Measurements from ENCODE around the gene CTU2. TPM values are rescaled to one million over a fixed set of nuclear protein-coding genes. Genes with fewer than 3 reads are reported as not detected.

The CTU2 gene
- total and polyA plus RNA-seq, 10 donors, result 7.2 to 28.2 (median 15.5) TPM

DNA sequence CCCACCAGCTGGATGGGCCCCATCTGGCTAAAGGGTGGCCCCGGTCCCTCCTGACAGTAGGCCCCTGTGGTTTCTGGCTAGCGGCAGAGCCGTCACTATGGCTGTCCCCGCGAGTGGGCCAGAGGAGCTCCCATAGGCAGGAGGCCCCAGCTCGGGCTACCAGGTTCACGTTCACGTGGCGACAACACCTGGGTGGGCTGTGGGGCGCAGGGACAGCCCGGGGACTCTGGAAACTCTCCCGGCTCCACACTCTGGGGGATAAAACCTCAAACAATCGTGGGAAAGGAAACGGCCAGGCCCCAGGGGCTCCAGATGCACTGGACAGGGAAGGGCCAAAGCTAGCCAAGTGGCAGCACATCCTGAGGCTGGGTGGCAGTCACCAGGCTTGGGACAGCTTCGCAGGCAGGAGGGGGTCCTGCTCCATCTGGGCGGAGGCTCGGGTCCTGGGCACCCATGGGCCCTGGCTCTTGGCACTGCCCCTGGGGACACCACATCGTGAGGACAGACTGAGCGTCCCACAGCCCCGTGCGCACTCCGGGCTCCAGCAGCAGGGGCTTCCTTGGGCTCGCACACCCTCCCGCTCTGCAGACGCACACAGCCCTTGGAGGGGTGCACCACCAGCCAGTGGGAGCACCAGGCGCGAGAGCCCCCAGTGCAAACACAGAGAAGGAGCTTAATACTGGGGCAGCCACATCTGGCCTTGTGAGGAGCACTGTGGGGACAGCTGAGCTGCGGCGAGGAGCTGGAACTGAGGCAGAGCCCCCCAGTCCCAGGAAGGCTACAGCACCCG, 4.5 kb upstream of the CTU2 start:
- H3K4me3 ChIP-seq, result peak overlapping the region; percentile 17 to 96 (median 86)
- WGBS, 5 donors, result 26 to 52% (median 49%) methylated on average over 19 to 30 of the region's 30 CpGs
- peak overlapping the region; percentile 90 to 98 (median 94) for H3K27ac ChIP-seq
- H3K4me1 ChIP-seq, result peaks cover 65 to 94% (median 87%) of the 10 kb centered on the region in 6 donors
- no peak for TF ChIP-seq POLR2A (IDR thresholded peaks at IDR 0.05)
- TF ChIP-seq, protein P1, sequence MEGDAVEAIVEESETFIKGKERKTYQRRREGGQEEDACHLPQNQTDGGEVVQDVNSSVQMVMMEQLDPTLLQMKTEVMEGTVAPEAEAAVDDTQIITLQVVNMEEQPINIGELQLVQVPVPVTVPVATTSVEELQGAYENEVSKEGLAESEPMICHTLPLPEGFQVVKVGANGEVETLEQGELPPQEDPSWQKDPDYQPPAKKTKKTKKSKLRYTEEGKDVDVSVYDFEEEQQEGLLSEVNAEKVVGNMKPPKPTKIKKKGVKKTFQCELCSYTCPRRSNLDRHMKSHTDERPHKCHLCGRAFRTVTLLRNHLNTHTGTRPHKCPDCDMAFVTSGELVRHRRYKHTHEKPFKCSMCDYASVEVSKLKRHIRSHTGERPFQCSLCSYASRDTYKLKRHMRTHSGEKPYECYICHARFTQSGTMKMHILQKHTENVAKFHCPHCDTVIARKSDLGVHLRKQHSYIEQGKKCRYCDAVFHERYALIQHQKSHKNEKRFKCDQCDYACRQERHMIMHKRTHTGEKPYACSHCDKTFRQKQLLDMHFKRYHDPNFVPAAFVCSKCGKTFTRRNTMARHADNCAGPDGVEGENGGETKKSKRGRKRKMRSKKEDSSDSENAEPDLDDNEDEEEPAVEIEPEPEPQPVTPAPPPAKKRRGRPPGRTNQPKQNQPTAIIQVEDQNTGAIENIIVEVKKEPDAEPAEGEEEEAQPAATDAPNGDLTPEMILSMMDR (IDR thresholded peaks at IDR 0.05 in 8 of 11, conservative IDR thresholded peaks at IDR 0.05 in 3 of 11), result no peak
- no peak for TF ChIP-seq POLR2AphosphoS5 (IDR thresholded peaks at IDR 0.05)
- intact Hi-C loops (cut with DNase I; ENCODE audit: low total_unique reads), result loop anchor here (10.0 kb wide), 2 partner anchors 47 to 127 kb away; partner anchors contain the start of genes CYBA and ZC3H18
- DNase-seq, result peak; percentile 88
- no peaks in the 10 kb centered on the region for H3K27me3 ChIP-seq (replicated peaks in 1 of 7)
- H3K9me3 ChIP-seq, result no peaks in the 10 kb centered on the region
- peaks cover 0 to 48% (median 33%) of the 10 kb centered on the region in 6 donors for H3K36me3 ChIP-seq

DNA sequence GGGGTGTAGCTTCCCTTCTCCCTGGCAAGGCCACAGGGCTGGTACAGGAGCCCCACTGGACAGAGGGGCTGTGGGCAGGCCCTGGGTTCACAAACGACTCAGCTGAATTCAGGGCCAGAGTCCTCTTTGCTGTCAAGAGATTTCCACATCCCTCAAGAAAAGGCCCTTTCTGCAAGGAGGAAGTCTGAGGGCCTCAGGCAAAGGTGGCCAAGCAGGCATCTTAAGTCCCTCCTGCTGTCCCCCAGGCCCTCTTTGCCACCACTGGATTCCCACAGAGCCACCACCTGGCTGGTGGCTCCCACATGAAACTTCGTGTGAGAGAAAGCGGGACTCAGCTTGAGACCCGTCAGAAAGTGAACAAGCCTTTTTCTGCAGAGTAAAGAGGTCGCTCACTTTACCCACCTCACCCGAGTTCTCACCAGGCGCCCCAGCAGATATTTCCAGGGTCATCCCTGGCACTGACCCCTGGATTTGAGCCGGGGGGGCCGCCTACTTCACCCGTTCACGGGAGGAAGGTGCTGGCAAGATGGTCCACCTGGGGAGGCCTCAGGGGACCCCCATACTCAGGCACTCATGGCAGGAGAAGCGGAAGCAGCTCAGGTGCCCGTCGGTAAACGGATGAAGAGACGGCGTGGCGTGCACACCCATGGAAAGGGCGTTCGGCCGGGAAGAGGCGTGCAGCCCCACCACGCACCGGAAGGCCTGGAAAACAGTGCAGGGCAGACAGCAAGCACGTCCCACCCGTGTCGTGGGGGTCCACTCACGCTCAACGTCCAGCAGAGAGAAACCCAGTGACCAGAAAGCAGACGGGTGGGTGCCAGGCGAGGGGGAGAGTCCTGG, 3.7 kb upstream of the CTU2 start:
- no peaks in the 10 kb centered on the region for H3K27me3 ChIP-seq (replicated peaks in 1 of 7)
- 50 to 67% (median 59%) methylated on average over 27 to 31 of the region's 31 CpGs for WGBS, 5 donors
- peak in 1 of 3 donors; percentile 15 for TF ChIP-seq POLR2AphosphoS5 (IDR thresholded peaks at IDR 0.05)
- no peak for TF ChIP-seq POLR2A (IDR thresholded peaks at IDR 0.05)
- H3K9me3 ChIP-seq, result no peaks in the 10 kb centered on the region
- intact Hi-C loops (cut with DNase I; ENCODE audit: low total_unique reads), result loop anchor here (10.0 kb wide), 2 partner anchors 48 to 128 kb away; partner anchors contain the start of genes CYBA and ZC3H18
- peak overlapping the region; percentile 22 to 96 (median 86) for H3K4me3 ChIP-seq
- H3K4me1 ChIP-seq, result peaks cover 71 to 94% (median 93%) of the 10 kb centered on the region in 6 donors
- peak; percentile 86 for DNase-seq
- H3K36me3 ChIP-seq, result peaks cover 0 to 40% (median 25%) of the 10 kb centered on the region in 6 donors
- peak overlapping the region; percentile 90 to 98 (median 94) for H3K27ac ChIP-seq

DNA sequence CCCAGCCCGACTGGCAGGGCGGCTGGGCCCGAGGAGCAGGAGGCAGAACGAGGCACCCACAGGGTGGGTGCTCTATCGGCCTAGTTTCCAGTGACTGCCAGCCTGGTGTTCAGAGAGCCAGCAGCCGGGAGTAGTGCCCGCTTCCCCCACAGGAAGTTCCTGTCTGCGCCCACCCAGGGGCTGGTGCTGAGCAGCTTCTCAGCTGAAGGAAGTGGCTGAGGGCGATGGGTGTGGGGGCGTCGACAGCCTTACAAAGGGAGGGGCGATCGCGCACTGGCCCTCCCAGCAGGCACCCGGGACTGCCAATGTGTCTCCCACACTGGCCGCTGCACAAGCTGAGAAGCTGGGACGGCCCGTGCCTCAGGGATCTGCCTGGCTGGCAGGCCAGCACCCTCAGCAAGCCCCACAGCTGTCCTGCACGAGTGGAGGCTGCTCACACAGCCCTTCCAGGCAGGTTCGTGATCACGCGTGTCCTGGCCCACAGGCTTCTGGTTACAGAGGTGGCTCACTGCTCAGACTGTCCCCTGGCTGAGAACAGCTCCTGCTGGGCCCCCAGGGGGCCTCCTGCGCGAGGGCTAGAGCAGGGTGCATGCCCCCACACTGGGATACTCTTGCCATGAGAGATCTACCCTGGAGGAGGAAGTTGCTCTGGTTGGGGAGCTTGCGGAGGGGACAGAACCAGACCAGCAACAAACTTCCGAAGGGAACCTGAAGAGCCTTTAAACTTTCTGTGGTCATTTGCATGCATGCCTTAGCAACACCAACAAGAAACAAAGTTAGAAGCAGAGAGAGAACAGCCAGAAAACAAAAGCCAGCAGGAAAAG, 2.6 kb upstream of the CTU2 start:
- H3K27ac ChIP-seq, result peak overlapping the region; percentile 90 to 98 (median 94)
- H3K36me3 ChIP-seq, result peaks cover 0 to 29% (median 14%) of the 10 kb centered on the region in 6 donors
- H3K27me3 ChIP-seq (replicated peaks in 1 of 7), result no peaks in the 10 kb centered on the region
- 9 to 20% (median 12%) methylated on average over 12 to 26 of the region's 26 CpGs for WGBS, 5 donors
- peak; percentile 95 for DNase-seq
- peak overlapping the region; percentile 22 to 96 (median 86) for H3K4me3 ChIP-seq
- no peaks in the 10 kb centered on the region for H3K9me3 ChIP-seq
- TF ChIP-seq, protein P1 (IDR thresholded peaks at IDR 0.05 in 8 of 11, conservative IDR thresholded peaks at IDR 0.05 in 3 of 11), result no peak
- TF ChIP-seq POLR2A (IDR thresholded peaks at IDR 0.05) (no peak), POLR2AphosphoS5 (IDR thresholded peaks at IDR 0.05) (peak; percentile 81 to 86 (median 86))
- intact Hi-C loops (cut with DNase I; ENCODE audit: low total_unique reads), result loop anchor here (10.0 kb wide), 2 partner anchors 49 to 129 kb away; partner anchors contain the start of genes CYBA and ZC3H18
- H3K4me1 ChIP-seq, result peaks cover 67 to 94% (median 89%) of the 10 kb centered on the region in 6 donors

Measured in spleen (tissue), 11 donors.